ENCODE results near the gene LRRC38.

GRCh38 chr1:13483946-13484345 lies 29.9 kb downstream of the LRRC38 start:
- TF ChIP-seq CTCF (IDR thresholded peaks at IDR 0.05 in 2 of 3, conservative IDR thresholded peaks at IDR 0.05 in 1 of 3; ENCODE audit: borderline replicate concordance in 1 of 3, insufficient read depth in 1 of 3, low read depth in 2 of 3, low read length in 2 of 3) = no peak
- TF ChIP-seq JUND (IDR thresholded peaks at IDR 0.05) = no peak
- TF ChIP-seq SP1 (IDR thresholded peaks at IDR 0.05; ENCODE audit: low read depth) = no peak
- no peak for TF ChIP-seq RAD21 (IDR thresholded peaks at IDR 0.05; ENCODE audit: low read depth)
- no peak for TF ChIP-seq FOSL1 (IDR thresholded peaks at IDR 0.05; ENCODE audit: low read depth)
- no peak for TF ChIP-seq MAX (IDR thresholded peaks at IDR 0.05)
- no peak for TF ChIP-seq POLR2A (IDR thresholded peaks at IDR 0.05; ENCODE audit: borderline replicate concordance, extremely low read depth, insufficient read depth, insufficient read length)
